ENCODE measurements around the gene FBXL13.
A peak's percentile ranks its signal among the peaks of the same experiment; 100 is the strongest.
"Not testable (repeated sequence)": the region's sequence is repeated elsewhere in the genome, so short reads cannot be mapped to it uniquely, and the experiment has no call there.

FBXL13 gene

DNA sequence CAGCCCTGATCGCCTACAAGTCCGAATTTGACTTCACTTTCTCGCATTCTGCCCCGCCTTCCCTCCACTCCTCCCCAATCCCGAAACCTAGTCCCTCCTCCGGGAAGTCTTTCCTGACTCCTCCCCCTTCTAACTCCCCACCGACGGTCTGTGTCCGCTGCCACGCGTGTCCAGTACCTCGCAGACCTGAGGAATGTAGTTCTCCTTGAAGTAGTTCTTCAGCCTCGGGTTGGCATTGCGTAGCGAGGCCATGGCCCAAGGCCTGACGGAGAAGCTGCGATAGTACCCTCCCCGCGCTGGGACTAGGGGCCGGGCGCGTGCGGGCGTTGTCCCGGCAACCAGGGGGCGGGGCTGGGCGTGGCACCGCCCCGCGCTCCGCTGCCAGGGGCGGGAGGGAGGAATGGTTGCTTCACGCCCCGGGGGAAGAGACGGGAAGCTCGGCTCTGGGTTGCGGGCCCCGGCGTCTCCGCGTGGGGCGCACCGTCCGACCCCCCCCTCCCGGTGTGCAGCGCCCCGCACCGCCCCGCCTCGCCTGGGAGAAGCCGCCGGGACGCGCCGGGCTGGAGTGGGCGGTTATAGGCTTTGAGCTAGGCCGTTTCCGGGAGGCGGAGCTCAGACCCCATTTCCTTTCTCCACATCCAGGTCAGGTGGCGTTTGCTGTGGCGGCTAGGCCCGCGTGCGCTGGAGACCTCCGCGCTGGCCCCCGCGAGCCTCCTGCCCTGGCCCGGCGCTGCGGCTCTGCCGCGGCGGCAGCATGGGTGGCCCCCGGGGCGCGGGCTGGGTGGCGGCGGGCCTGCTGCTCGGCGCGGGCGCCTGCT, at the start of gene FBXL13, which contains the start of gene ARMC10:
Gene FBXL13, minus strand, starts transcription at position 278 of the 818 bp plus-strand sequence.
Gene ARMC10, plus strand, starts transcription at position 622 of the 818 bp plus-strand sequence. Its CDS starts 133 bp downstream, at position 755.
- Histone ChIP-seq H3K27ac (ENCODE audit: low read depth, low read length) (peak within 1 kb of the TSS; percentile 82), H3K27me3 (ENCODE audit: control insufficient read depth in 1 of 2, insufficient read depth in 2 of 2, low read length in 2 of 2) (no peaks in the 10 kb centered on the region), H3K9ac (ENCODE audit: low read length) (peak within 1 kb of the TSS; percentile 79), H3K4me3 (ENCODE audit: low read depth in 1 of 2, low read length in 2 of 2) (peak within 1 kb of the TSS; percentile 89 to 98), H3K4me1 (ENCODE audit: insufficient read depth, low read length) (peaks cover 12% of the 10 kb centered on the region), H3K9me3 (ENCODE audit: low read length) (no peaks in the 10 kb centered on the region), H3K36me3 (ENCODE audit: insufficient read depth, low read length) (no peaks in the 10 kb centered on the region)

DNA sequence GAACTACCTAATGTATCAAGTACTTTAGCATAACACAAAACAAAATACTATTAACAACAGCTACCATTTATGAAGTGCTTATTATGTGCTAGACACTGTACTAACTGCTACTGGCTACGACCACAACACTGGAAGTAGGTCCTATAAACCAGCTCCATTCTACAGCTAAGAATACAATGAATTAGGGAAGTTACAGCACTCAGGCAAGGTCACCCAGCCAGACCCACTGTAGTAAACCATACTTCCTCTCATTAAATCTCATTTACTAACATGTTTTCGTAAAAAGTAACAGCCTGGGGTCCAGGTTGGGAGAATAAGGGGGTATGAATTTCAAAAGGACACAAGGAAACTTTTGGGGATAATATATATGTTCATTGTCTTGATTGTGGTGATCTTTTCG, 48.9 kb upstream of the FBXL13 start:
- peaks cover 24% of the 10 kb centered on the region for H3K36me3 ChIP-seq (ENCODE audit: insufficient read depth, low read length)
- H3K4me3 ChIP-seq (ENCODE audit: low read depth in 1 of 2, low read length in 2 of 2) = no peak overlapping the region
- no peak overlapping the region for H3K9ac ChIP-seq (ENCODE audit: low read length)
- no peak overlapping the region for H3K27ac ChIP-seq (ENCODE audit: low read depth, low read length)
- no peaks in the 10 kb centered on the region for H3K27me3 ChIP-seq (ENCODE audit: control insufficient read depth in 1 of 2, insufficient read depth in 2 of 2, low read length in 2 of 2)
- no peaks in the 10 kb centered on the region for H3K9me3 ChIP-seq (ENCODE audit: low read length)
- H3K4me1 ChIP-seq (ENCODE audit: insufficient read depth, low read length) = no peaks in the 10 kb centered on the region

DNA sequence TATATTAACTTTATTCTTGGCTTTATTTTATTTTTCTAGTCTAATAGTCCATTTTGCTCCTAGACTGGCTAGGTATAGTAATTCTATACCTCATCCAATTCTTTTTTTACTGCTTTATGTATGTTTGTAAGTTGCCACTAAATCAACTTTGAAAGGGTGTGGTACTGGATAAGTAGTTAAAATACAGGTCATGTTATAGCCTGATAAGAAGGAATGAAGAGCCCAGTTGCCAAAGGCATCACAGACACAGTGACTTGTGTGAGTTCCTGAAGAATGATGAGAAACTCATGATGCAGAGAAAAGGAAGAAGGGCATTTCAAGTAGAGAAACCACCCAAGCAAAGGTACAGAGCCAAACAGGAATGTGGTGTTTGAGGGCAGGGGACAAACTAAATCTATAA, 47.0 kb upstream of the FBXL13 start:
- no peak overlapping the region for H3K27ac ChIP-seq (ENCODE audit: low read depth, low read length)
- H3K4me1 ChIP-seq (ENCODE audit: insufficient read depth, low read length) = no peaks in the 10 kb centered on the region
- no peaks in the 10 kb centered on the region for H3K9me3 ChIP-seq (ENCODE audit: low read length)
- H3K4me3 ChIP-seq (ENCODE audit: low read depth in 1 of 2, low read length in 2 of 2) = no peak overlapping the region
- H3K27me3 ChIP-seq (ENCODE audit: control insufficient read depth in 1 of 2, insufficient read depth in 2 of 2, low read length in 2 of 2) = no peaks in the 10 kb centered on the region
- no peak overlapping the region for H3K9ac ChIP-seq (ENCODE audit: low read length)
- H3K36me3 ChIP-seq (ENCODE audit: insufficient read depth, low read length) = peaks cover 18% of the 10 kb centered on the region

DNA sequence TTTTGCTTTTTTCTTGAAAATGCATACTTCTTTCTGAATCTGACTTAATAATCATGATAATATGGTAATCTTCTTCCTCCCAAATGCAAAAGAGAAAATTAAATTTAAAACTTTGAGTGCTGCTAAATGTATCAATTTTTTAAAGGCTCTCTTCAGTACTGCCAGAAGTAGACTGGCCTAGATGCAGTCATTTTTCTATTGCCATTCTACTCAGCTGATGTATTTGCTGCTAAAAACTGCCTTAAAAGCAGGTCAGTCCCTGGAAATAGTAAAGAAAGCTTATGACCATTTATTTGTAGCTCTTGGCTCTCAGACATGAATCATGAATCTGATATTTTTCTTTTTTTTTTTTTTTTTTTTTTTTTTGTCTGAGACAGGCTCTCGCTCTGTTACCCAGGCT, 45.8 kb upstream of the FBXL13 start:
- Histone ChIP-seq H3K4me3 (ENCODE audit: low read depth in 1 of 2, low read length in 2 of 2) (no peak overlapping the region), H3K4me1 (ENCODE audit: insufficient read depth, low read length) (no peaks in the 10 kb centered on the region), H3K27ac (ENCODE audit: low read depth, low read length) (no peak overlapping the region), H3K27me3 (ENCODE audit: control insufficient read depth in 1 of 2, insufficient read depth in 2 of 2, low read length in 2 of 2) (no peaks in the 10 kb centered on the region), H3K9ac (ENCODE audit: low read length) (no peak overlapping the region), H3K36me3 (ENCODE audit: insufficient read depth, low read length) (peaks cover 18% of the 10 kb centered on the region), H3K9me3 (ENCODE audit: low read length) (no peaks in the 10 kb centered on the region)

DNA sequence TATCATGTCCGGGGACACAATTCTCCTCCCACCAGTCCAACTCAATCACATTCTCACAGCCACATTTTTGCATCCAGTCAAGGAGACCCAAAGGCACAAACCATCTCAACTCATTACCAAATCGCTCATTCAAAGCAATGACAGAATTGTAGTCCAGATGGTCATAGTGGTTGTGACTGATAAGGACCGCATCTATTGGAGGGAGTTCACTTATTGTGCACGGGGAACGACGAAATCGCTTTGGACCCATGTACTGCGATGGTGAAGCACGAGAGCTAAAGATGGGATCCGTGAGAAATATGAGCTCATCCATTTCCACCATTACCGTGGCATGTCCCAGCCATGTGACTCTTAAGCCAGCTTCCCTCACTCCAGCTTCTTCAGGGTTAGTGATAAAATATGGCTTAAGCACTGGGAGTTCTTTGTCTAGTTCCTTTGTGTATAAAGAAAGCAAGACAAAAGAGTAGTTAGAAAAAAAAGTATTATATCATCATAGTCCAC, 45.2 kb upstream of the FBXL13 start:
- no peak overlapping the region for H3K27ac ChIP-seq (ENCODE audit: low read depth, low read length)
- H3K9ac ChIP-seq (ENCODE audit: low read length) = no peak overlapping the region
- H3K4me3 ChIP-seq (ENCODE audit: low read depth in 1 of 2, low read length in 2 of 2) = no peak overlapping the region
- H3K9me3 ChIP-seq (ENCODE audit: low read length) = no peaks in the 10 kb centered on the region
- no peaks in the 10 kb centered on the region for H3K4me1 ChIP-seq (ENCODE audit: insufficient read depth, low read length)
- no peaks in the 10 kb centered on the region for H3K27me3 ChIP-seq (ENCODE audit: control insufficient read depth in 1 of 2, insufficient read depth in 2 of 2, low read length in 2 of 2)
- peaks cover 18% of the 10 kb centered on the region for H3K36me3 ChIP-seq (ENCODE audit: insufficient read depth, low read length)

DNA sequence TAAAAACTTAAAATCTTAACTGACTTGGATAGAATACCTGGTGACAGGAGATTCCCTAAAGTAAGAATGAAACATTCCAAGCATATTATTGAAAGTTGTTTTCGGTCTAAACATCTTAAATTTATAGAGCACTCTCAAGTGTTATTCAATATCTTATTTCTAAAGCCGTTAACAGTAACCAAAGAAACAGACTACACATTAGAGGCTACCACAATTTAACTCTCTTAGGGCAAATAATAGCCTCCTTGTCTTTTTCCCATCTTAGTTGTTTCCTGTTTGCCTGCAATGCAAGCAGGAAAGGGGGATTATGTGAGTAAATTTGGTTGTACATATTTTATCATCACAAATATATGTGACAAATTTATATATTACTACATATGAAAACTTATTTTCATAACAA, 42.9 kb upstream of the FBXL13 start:
- no peak overlapping the region for H3K4me3 ChIP-seq (ENCODE audit: low read depth in 1 of 2, low read length in 2 of 2)
- H3K36me3 ChIP-seq (ENCODE audit: insufficient read depth, low read length) = peaks cover 13% of the 10 kb centered on the region
- no peak overlapping the region for H3K9ac ChIP-seq (ENCODE audit: low read length)
- no peaks in the 10 kb centered on the region for H3K4me1 ChIP-seq (ENCODE audit: insufficient read depth, low read length)
- no peak overlapping the region for H3K27ac ChIP-seq (ENCODE audit: low read depth, low read length)
- no peaks in the 10 kb centered on the region for H3K9me3 ChIP-seq (ENCODE audit: low read length)
- no peaks in the 10 kb centered on the region for H3K27me3 ChIP-seq (ENCODE audit: control insufficient read depth in 1 of 2, insufficient read depth in 2 of 2, low read length in 2 of 2)

DNA sequence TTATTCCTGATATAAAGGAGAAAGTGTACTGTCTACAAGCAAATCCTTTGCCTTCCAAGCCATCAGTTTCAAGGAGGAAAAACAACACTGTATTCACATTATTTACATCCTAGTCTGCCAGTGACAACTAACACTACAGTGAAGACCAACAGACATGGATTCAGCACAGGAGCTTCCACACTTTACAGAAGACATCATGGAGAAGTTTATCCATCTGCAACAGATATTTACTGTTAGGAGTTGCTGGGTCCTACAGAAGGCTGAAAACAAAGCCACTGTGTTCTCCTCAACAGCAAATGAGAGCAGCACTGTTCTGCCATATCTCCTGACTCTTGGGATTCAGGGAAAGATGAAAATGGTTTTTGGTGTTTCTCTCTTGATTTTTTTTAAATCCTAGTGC, 42.4 kb upstream of the FBXL13 start:
- peaks cover 13% of the 10 kb centered on the region for H3K36me3 ChIP-seq (ENCODE audit: insufficient read depth, low read length)
- no peak overlapping the region for H3K9ac ChIP-seq (ENCODE audit: low read length)
- no peak overlapping the region for H3K27ac ChIP-seq (ENCODE audit: low read depth, low read length)

DNA sequence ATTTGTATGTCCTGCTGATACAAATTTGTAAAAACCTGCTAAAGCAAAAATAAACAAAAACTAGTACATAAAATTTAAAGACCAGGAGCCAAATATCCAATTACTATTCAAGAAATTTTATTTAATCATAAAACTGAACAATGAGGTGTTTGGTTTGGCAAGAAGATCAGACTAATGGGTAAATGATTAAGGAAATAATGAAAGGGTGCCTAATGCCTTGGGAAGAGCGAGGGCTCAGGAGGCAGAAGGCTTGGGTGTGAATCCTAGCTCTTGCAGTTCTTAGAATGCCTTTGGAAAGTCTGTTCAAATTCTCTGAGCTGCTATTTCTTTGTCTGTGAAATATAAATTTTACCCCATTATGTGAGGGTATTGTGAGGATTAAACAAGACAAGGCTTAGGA, 41.9 kb upstream of the FBXL13 start:
- Histone ChIP-seq H3K36me3 (ENCODE audit: insufficient read depth, low read length) (peaks cover 13% of the 10 kb centered on the region), H3K4me1 (ENCODE audit: insufficient read depth, low read length) (no peaks in the 10 kb centered on the region), H3K9ac (ENCODE audit: low read length) (no peak overlapping the region), H3K9me3 (ENCODE audit: low read length) (no peaks in the 10 kb centered on the region), H3K27ac (ENCODE audit: low read depth, low read length) (no peak overlapping the region), H3K27me3 (ENCODE audit: control insufficient read depth in 1 of 2, insufficient read depth in 2 of 2, low read length in 2 of 2) (no peaks in the 10 kb centered on the region), H3K4me3 (ENCODE audit: low read depth in 1 of 2, low read length in 2 of 2) (no peak overlapping the region)

More for the DNA sequence above, 42.4 kb upstream of the FBXL13 start:
- Histone ChIP-seq H3K9me3 (ENCODE audit: low read length) (no peaks in the 10 kb centered on the region), H3K4me1 (ENCODE audit: insufficient read depth, low read length) (no peaks in the 10 kb centered on the region), H3K27me3 (ENCODE audit: control insufficient read depth in 1 of 2, insufficient read depth in 2 of 2, low read length in 2 of 2) (no peaks in the 10 kb centered on the region), H3K4me3 (ENCODE audit: low read depth in 1 of 2, low read length in 2 of 2) (no peak overlapping the region)

DNA sequence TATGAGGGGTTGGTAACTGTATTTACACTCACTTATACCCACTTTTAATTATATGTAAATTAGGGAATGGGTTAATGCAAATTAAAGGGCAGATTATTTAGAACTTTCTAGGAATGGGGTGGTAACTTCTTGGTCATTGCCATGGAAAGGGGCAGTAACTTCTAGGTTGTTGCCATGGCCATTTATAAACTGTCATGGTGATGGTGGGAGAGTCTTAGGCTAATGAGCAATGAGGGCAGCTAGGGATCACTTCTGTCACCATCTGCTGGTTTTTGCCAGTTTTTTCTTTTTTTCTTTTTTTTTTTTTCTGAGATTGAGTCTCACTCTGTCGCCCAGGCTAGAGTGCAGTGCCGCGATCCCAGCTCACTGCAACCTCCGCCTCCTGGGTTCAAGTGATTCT, 41.2 kb upstream of the FBXL13 start:
- H3K9me3 ChIP-seq (ENCODE audit: low read length) = no peaks in the 10 kb centered on the region
- H3K9ac ChIP-seq (ENCODE audit: low read length) = no peak overlapping the region
- H3K4me3 ChIP-seq (ENCODE audit: low read depth in 1 of 2, low read length in 2 of 2) = no peak overlapping the region
- no peak overlapping the region for H3K27ac ChIP-seq (ENCODE audit: low read depth, low read length)
- H3K4me1 ChIP-seq (ENCODE audit: insufficient read depth, low read length) = no peaks in the 10 kb centered on the region
- peaks cover 13% of the 10 kb centered on the region for H3K36me3 ChIP-seq (ENCODE audit: insufficient read depth, low read length)
- H3K27me3 ChIP-seq (ENCODE audit: control insufficient read depth in 1 of 2, insufficient read depth in 2 of 2, low read length in 2 of 2) = no peaks in the 10 kb centered on the region

DNA sequence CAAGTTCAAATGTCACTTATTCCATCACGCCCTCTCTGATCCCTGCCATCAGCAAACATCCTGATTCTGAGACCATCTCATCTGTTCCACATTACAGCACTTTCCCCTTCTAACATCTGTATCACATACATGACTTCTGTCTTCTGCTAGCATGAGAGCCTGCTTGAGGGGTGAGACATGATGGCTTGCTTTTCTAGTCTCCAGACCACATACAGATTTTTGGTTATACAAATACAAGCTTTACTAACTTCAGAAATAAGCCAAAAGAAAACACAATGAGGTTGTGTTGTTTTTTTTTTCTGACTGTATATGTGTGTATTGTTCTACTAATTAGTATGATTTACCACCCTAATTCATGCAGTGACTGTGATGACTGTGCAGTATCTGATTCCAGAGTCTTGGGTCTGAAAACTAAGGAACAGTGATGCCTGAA, 40.0 kb upstream of the FBXL13 start:
- Histone ChIP-seq H3K9ac (ENCODE audit: low read length) (no peak overlapping the region), H3K4me3 (ENCODE audit: low read depth in 1 of 2, low read length in 2 of 2) (no peak overlapping the region), H3K27ac (ENCODE audit: low read depth, low read length) (no peak overlapping the region), H3K4me1 (ENCODE audit: insufficient read depth, low read length) (no peaks in the 10 kb centered on the region), H3K36me3 (ENCODE audit: insufficient read depth, low read length) (peaks cover 8% of the 10 kb centered on the region), H3K27me3 (ENCODE audit: control insufficient read depth in 1 of 2, insufficient read depth in 2 of 2, low read length in 2 of 2) (no peaks in the 10 kb centered on the region), H3K9me3 (ENCODE audit: low read length) (no peaks in the 10 kb centered on the region)

DNA sequence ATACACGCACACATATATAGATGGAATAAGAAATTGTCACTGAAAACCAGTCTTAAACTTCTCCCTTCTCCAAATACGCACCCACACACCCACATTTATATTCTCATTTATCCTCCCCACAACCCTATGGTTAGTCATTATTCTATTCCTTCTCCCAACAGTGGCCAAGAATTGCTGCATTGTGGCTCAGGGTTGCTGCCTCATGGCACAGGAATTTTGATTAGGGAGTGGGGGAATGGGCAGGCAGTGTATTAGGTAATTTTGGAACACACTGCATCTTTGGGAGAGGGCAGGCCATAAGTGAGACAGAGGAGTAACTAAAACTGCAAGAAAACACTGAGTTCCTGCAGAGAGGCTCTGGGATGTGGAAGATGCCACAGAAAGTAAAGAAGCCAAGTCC, 38.6 kb upstream of the FBXL13 start:
- Histone ChIP-seq H3K27ac (ENCODE audit: low read depth, low read length) (no peak overlapping the region), H3K4me1 (ENCODE audit: insufficient read depth, low read length) (no peaks in the 10 kb centered on the region), H3K9ac (ENCODE audit: low read length) (no peak overlapping the region), H3K36me3 (ENCODE audit: insufficient read depth, low read length) (no peaks in the 10 kb centered on the region), H3K4me3 (ENCODE audit: low read depth in 1 of 2, low read length in 2 of 2) (no peak overlapping the region), H3K9me3 (ENCODE audit: low read length) (no peaks in the 10 kb centered on the region), H3K27me3 (ENCODE audit: control insufficient read depth in 1 of 2, insufficient read depth in 2 of 2, low read length in 2 of 2) (no peaks in the 10 kb centered on the region)

DNA sequence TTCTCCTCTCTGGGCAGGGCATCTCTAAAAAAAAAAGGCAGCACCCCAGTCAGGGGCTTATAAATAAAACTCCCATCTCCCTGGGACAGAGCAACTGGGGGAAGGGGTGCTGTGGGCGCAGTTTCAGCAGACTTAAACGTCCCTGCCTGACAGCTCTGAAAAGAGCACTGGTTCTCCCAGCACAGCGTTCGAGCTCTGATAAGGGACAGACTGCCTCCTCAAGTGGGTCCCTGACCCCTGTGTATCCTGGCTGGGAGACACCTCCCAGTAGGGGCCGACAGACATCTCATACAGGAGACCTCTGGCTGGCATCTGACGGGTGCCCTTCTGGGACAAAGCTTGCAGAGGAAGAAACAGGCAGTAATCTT, 32.1 kb upstream of the FBXL13 start:
- not testable (repeated sequence) for H3K27ac ChIP-seq (ENCODE audit: low read depth, low read length); H3K9ac ChIP-seq (ENCODE audit: low read length); H3K27me3 ChIP-seq (ENCODE audit: control insufficient read depth in 1 of 2, insufficient read depth in 2 of 2, low read length in 2 of 2)

More for the DNA sequence above, 32.1 kb upstream of the FBXL13 start:
- H3K36me3 ChIP-seq (ENCODE audit: insufficient read depth, low read length) = peaks cover 12% of the 10 kb centered on the region
- H3K4me1 ChIP-seq (ENCODE audit: insufficient read depth, low read length); H3K9me3 ChIP-seq (ENCODE audit: low read length); H3K4me3 ChIP-seq (ENCODE audit: low read depth in 1 of 2, low read length in 2 of 2): not testable (repeated sequence)

Measured in muscle layer of colon (tissue), 2 donors.